Type B pancreatic cell (in vitro differentiated cells): ENCODE data around the gene MORN1. TPM values are rescaled to one million over a fixed set of nuclear protein-coding genes. Genes with fewer than 3 reads are reported as not detected.
"Not testable (repeated sequence)": the region's sequence is repeated elsewhere in the genome, so short reads cannot be mapped to it uniquely, and the experiment has no call there.

Experiments used
- DNase-seq: peaks from one replicate; pipeline ENCODE4 v3.0.0; 2021; ENCODE audit warnings: mixed read lengths; ENCODE audit not compliant: unreplicated experiment; ENCODE audit errors: extremely low spot score
- H3K27ac Mint-ChIP-seq: 2 replicates; pipeline ENCODE4 v1.8.0; 2021; ENCODE audit warnings: mild to moderate bottlenecking, mixed read lengths
- H3K27me3 Mint-ChIP-seq: 2 replicates; pipeline ENCODE4 v1.8.0; 2021; ENCODE audit warnings: mixed read lengths
- H3K36me3 Mint-ChIP-seq: 2 replicates; pipeline ENCODE4 v1.8.0; 2021; ENCODE audit warnings: mixed read lengths
- H3K4me1 Mint-ChIP-seq: one replicate; pipeline ENCODE4 v1.8.0; 2021; ENCODE audit warnings: mixed read lengths; ENCODE audit not compliant: unreplicated experiment
- H3K4me3 Mint-ChIP-seq: 2 replicates; pipeline ENCODE4 v1.8.0; 2021; ENCODE audit warnings: mild to moderate bottlenecking, mixed read lengths
- H3K9me3 Mint-ChIP-seq: 2 replicates; pipeline ENCODE4 v1.8.0; 2021; ENCODE audit warnings: mixed read lengths
- total RNA-seq: library from RNA; stranded (reverse); gene quantifications from 2 replicates; pipeline ENCODE4 v1.2.1, GENCODE V29; 2021; ENCODE audit warnings: low replicate concordance
- TF ChIP-seq, protein P1 (sequence below): fragments of 200-600 bp; sonication (generic); conservative IDR thresholded peaks from 2 replicates; pipeline ENCODE4 v1.5.0; 2021; ENCODE audit warnings: antibody characterized with exemption, mild to moderate bottlenecking

MORN1 gene
- total RNA-seq, 1 donor from 2014 or later = 27.5 TPM

- no peak for DNase-seq
- Mint-ChIP-seq H3K36me3 (no peaks in the 10 kb centered on the region), H3K4me1 (peaks cover 5% of the 10 kb centered on the region), H3K4me3 (no peak overlapping the region), H3K27ac (no peak overlapping the region), H3K27me3 (no peaks in the 10 kb centered on the region), H3K9me3 (no peaks in the 10 kb centered on the region)
- TF ChIP-seq, protein P1, sequence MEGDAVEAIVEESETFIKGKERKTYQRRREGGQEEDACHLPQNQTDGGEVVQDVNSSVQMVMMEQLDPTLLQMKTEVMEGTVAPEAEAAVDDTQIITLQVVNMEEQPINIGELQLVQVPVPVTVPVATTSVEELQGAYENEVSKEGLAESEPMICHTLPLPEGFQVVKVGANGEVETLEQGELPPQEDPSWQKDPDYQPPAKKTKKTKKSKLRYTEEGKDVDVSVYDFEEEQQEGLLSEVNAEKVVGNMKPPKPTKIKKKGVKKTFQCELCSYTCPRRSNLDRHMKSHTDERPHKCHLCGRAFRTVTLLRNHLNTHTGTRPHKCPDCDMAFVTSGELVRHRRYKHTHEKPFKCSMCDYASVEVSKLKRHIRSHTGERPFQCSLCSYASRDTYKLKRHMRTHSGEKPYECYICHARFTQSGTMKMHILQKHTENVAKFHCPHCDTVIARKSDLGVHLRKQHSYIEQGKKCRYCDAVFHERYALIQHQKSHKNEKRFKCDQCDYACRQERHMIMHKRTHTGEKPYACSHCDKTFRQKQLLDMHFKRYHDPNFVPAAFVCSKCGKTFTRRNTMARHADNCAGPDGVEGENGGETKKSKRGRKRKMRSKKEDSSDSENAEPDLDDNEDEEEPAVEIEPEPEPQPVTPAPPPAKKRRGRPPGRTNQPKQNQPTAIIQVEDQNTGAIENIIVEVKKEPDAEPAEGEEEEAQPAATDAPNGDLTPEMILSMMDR = no peak
Measured at GRCh38 chr1:2298685-2299084, 92.7 kb downstream of the MORN1 start.

DNA sequence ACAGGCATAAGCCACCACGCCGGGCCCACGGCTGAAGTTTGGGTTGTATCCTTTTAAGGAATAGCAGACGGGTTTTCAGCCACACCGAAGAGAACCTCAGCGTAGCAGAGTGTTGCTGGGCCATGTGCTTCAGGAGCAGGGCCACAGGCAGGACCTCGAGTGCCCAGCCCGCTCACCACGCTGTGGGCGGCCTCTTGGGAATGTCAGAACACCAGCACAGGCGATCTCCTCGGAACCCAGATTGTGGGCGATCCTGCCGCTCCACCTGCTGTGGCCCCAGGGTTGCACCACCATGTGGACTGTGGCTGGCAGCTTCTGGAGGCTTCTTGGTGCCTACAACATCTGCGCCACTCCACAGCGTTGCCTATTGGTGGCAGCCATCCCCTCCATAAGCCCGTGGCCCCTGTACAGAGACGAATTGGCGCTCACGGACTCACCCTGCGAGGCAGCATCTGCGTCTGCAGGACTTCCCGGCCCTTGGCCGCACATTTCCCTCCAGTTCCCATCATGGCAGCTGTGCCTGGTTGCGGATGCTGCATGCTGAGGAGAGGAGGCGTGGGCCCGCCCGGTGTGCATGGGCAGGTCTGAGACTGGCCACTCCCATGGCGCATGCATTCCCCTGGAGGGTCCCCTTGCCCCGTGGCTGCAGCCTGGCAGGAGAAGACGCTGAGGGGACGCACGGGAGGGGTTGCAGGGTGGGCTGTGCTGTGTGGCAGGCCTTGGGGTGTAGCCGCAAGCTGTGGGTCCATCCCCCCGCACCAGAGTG, 93.9 kb downstream of the MORN1 start:
- Mint-ChIP-seq H3K9me3 (no peaks in the 10 kb centered on the region), H3K27ac (no peak overlapping the region), H3K4me3 (no peak overlapping the region), H3K27me3 (no peaks in the 10 kb centered on the region), H3K4me1 (peaks cover 10% of the 10 kb centered on the region), H3K36me3 (no peaks in the 10 kb centered on the region)
- TF ChIP-seq, protein P1 = no peak
- DNase-seq = no peak

GRCh38 chr1:2296614-2297013, 94.7 kb downstream of the MORN1 start:
- Mint-ChIP-seq H3K4me3 (no peak overlapping the region), H3K36me3 (no peaks in the 10 kb centered on the region), H3K4me1 (peaks cover 10% of the 10 kb centered on the region), H3K27me3 (no peaks in the 10 kb centered on the region), H3K27ac (no peak overlapping the region), H3K9me3 (no peaks in the 10 kb centered on the region)
- no peak for DNase-seq
- TF ChIP-seq, protein P1 = no peak

GRCh38 chr1:2296211-2296610, 95.1 kb downstream of the MORN1 start:
- not testable (repeated sequence) for H3K4me3 Mint-ChIP-seq, H3K27me3 Mint-ChIP-seq, H3K36me3 Mint-ChIP-seq, H3K9me3 Mint-ChIP-seq, DNase-seq, H3K27ac Mint-ChIP-seq
- H3K4me1 Mint-ChIP-seq = peaks cover 11% of the 10 kb centered on the region

DNA sequence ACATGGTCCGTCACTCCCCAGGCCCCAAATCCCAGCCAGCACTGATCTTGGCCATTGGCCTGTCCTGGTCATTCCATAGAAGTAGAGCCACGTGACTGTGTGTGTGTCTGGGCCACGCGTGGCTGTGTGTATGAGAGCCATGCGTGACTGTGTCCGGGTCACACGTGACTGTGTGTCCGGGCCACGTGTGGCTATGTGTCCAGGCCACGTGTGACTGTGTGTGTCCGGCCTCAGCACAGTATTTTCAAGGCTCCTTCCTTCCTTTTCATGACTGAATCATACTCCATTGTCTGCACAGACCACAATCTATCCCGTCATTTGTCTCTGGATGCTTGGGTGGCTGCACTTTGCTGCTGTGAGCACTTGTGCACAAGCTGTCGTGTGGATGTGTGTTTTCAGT, 95.8 kb downstream of the MORN1 start:
- Mint-ChIP-seq H3K4me3 (no peak overlapping the region), H3K4me1 (peaks cover 16% of the 10 kb centered on the region), H3K27ac (no peak overlapping the region), H3K9me3 (no peaks in the 10 kb centered on the region), H3K27me3 (no peaks in the 10 kb centered on the region), H3K36me3 (no peaks in the 10 kb centered on the region)
- DNase-seq = no peak
- TF ChIP-seq, protein P1 = no peak

DNA sequence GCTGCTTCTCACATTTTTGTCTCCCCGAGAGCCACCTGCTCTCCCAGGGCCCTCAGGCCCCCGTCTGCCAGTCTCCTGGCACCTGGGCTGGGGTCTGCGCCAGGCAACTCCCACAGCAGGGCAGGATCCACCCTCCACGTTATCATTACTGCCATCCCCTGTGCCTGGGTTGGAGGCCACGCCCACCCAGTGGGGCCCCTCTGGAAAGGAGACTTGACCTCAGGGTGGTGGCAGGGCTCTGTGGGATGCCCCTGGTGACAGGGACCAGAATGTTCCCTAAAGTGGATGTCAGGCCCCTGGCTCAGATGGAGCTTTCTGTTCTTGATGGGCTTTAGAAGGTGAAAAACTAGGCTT, 96.7 kb downstream of the MORN1 start:
- no peak for DNase-seq
- no peak overlapping the region for H3K27ac Mint-ChIP-seq
- H3K9me3 Mint-ChIP-seq = no peaks in the 10 kb centered on the region
- peaks cover 23% of the 10 kb centered on the region for H3K4me1 Mint-ChIP-seq
- no peaks in the 10 kb centered on the region for H3K27me3 Mint-ChIP-seq
- H3K4me3 Mint-ChIP-seq = no peak overlapping the region
- TF ChIP-seq, protein P1 = no peak
- no peaks in the 10 kb centered on the region for H3K36me3 Mint-ChIP-seq
